Endothelial cell of umbilical vein (primary cell): ENCODE data around the gene IMPDH2. TPM values are rescaled to one million over a fixed set of nuclear protein-coding genes. Genes with fewer than 3 reads are reported as not detected.

ENCODE experiments used
- BruUV-seq: library from RNA; stranded (reverse); fragments of 400-500 nt; replicated peaks from 2 replicates; lab custom pipeline; 2021; lab: Mats Ljungman, UMichigan
- CTCF ChIA-PET: fragments of 300-600, 350-600 bp; sonication (Branson Sonifier 250); formaldehyde crosslinking; loops from one replicate; lab custom pipeline; 2021; ENCODE audit warnings: antibody characterized with exemption, inconsistent platforms; lab: Charles Lee
- POLR2A ChIA-PET: fragments of 300-600, 350-600 bp; sonication (Branson Sonifier 250); formaldehyde crosslinking; loops from one replicate; lab custom pipeline; 2021; ENCODE audit warnings: antibody characterized with exemption, inconsistent platforms; lab: Charles Lee
- DNase-seq: peaks from one replicate; pipeline ENCODE4 v3.0.0-alpha.2; 2011; ENCODE audit warnings: low read depth, low spot score
- FAIRE-seq: peaks from 2 replicates; lab custom pipeline; 2011; peaks lifted over from hg19 to GRCh38; lab: Jason Lieb, UNC
- H2AFZ ChIP-seq: 2 replicates; pipeline ENCODE4 v1.6.0; 2012; ENCODE audit warnings: low read depth, low read length, control low read depth, inconsistent platforms
- H3K27ac ChIP-seq: 2 replicates; pipeline ENCODE4 v1.5.1; 2011; ENCODE audit warnings: low read depth, mild to moderate bottlenecking, control low read depth, low read length, moderate library complexity; ENCODE audit not compliant: insufficient read depth
- H3K27me3 ChIP-seq, 2 experiments: 2 replicates each; pipeline versions ENCODE4 v1.6.0 to v1.6.1; 2011; ENCODE audit warnings: low read length in 2 of 2, mixed read lengths in 1 of 2; ENCODE audit not compliant: control insufficient read depth in 2 of 2, insufficient read depth in 2 of 2
- H3K36me3 ChIP-seq, 2 experiments: 2 replicates in 1 of 2; 3 replicates in 1 of 2; pipeline ENCODE4 v1.5.1; 2011; ENCODE audit warnings: low read length in 2 of 2, mild to moderate bottlenecking in 1 of 2, moderate library complexity in 1 of 2; ENCODE audit not compliant: control insufficient read depth in 2 of 2, insufficient read depth in 2 of 2; ENCODE audit errors: extremely low read depth in 1 of 2
- H3K4me1 ChIP-seq: 3 replicates; pipeline ENCODE4 v1.5.1; 2011; ENCODE audit warnings: mild to moderate bottlenecking, low read length; ENCODE audit not compliant: control insufficient read depth, insufficient read depth; ENCODE audit errors: extremely low read depth
- H3K4me2 ChIP-seq: 2 replicates; pipeline ENCODE4 v1.6.1; 2011; ENCODE audit warnings: low read length, control low read depth, mixed read lengths; ENCODE audit not compliant: insufficient read depth
- H3K4me3 ChIP-seq, 3 experiments: fragments of 200-600 bp in 1 of 3; sonication (generic), shearing (Covaris generic) in 1 of 3; replicated peaks in 1 of 3; 2 replicates each; pipeline ENCODE4 v1.5.1; 2011 to 2016; ENCODE audit warnings: control low read depth in 3 of 3, low read length in 3 of 3, mild to moderate bottlenecking in 2 of 3, inconsistent platforms in 1 of 3, low read depth in 1 of 3, moderate library complexity in 1 of 3; ENCODE audit not compliant: insufficient read depth in 1 of 3
- H3K79me2 ChIP-seq: 2 replicates; pipeline ENCODE4 v1.6.0; 2012; ENCODE audit warnings: low read length, inconsistent platforms; ENCODE audit not compliant: control insufficient read depth, insufficient read depth
- H3K9ac ChIP-seq: replicated peaks from 2 replicates; pipeline ENCODE3; 2011; ENCODE audit warnings: low read length, control low read depth; ENCODE audit not compliant: insufficient read depth; ENCODE audit errors: extremely low read depth
- H3K9me1 ChIP-seq: replicated peaks from 3 replicates; pipeline ENCODE4 v1.6.0; 2011; ENCODE audit warnings: mild to moderate bottlenecking, low read length; ENCODE audit not compliant: control insufficient read depth, insufficient read depth; ENCODE audit errors: extremely low read depth
- H3K9me3 ChIP-seq: replicated peaks from 2 replicates; pipeline ENCODE4 v1.5.1; 2012; ENCODE audit warnings: low read length, inconsistent platforms; ENCODE audit not compliant: control insufficient read depth, insufficient read depth
- H4K20me1 ChIP-seq: replicated peaks from 2 replicates; pipeline ENCODE3; 2011; ENCODE audit warnings: mild to moderate bottlenecking, low read length; ENCODE audit not compliant: control insufficient read depth, insufficient read depth; ENCODE audit errors: extremely low read depth
- EZH2 ChIP-seq: IDR thresholded peaks from 2 replicates; pipeline ENCODE4 v1.6.1; 2012; ENCODE audit warnings: borderline replicate concordance, low read depth, mild to moderate bottlenecking, moderate library complexity, low read length, inconsistent platforms; ENCODE audit not compliant: severe bottlenecking
- FOS ChIP-seq: IDR thresholded peaks from 2 replicates; pipeline ENCODE4 v1.6.1; 2011; ENCODE audit warnings: mild to moderate bottlenecking, low read length, moderate library complexity, borderline replicate concordance; ENCODE audit not compliant: insufficient read depth
- GATA2 ChIP-seq: IDR thresholded peaks from 2 replicates; pipeline ENCODE4 v1.7.0; 2011; ENCODE audit warnings: low read depth, mild to moderate bottlenecking, moderate library complexity, mixed read lengths, low read length; ENCODE audit not compliant: insufficient read length, insufficient read depth
- JUN ChIP-seq: IDR thresholded peaks from 2 replicates; pipeline ENCODE4 v1.6.1; 2011; ENCODE audit warnings: borderline replicate concordance, low read depth; ENCODE audit not compliant: insufficient read length, insufficient read depth
- MYC ChIP-seq: IDR thresholded peaks from one replicate; pipeline ENCODE4 v1.6.1; 2011; ENCODE audit warnings: mild to moderate bottlenecking, low read depth, low read length
- POLR2A ChIP-seq: IDR thresholded peaks from 2 replicates; pipeline ENCODE4 v1.6.1; 2012; ENCODE audit warnings: low read depth, mild to moderate bottlenecking, control low read depth, low read length
- POLR2AphosphoS5 ChIP-seq: IDR thresholded peaks from 2 replicates; pipeline ENCODE4 v1.6.1; 2012; ENCODE audit warnings: low read depth, mild to moderate bottlenecking, control low read depth, low read length, moderate library complexity; ENCODE audit not compliant: insufficient read depth
- dilution Hi-C: fragments of 300-500 bp; cut with MboI; formaldehyde crosslinking; loops from one replicate; pipeline ENCODE4 v1.15.0; 2019; ENCODE audit warnings: low sequenced_read_pairs; ENCODE audit not compliant: extremely low pct_ligation_motif_present
- intact Hi-C: fragments of 100-400 bp; cut with micrococcal nuclease; formaldehyde crosslinking; loops from one replicate; pipeline ENCODE4 v1.10.0; 2022
- polyA plus RNA-seq, 4 experiments: library from polyadenylated mRNA; depleted of rRNA in 3 of 4; stranded (reverse) in 3 of 4; unstranded in 1 of 4; fragments of >200 nt; gene quantifications; 2 replicates each; pipeline versions ENCODE4 v1.2.1 to v1.2.3, GENCODE V29; 2011 to 2012; ENCODE audit warnings: missing spikeins in 1 of 4
- total RNA-seq: library from RNA; stranded (reverse); gene quantifications from 2 replicates; pipeline ENCODE4 v1.2.3, GENCODE V29; 2021
- TF ChIP-seq, protein P1 (sequence below), 2 donors: IDR thresholded peaks; 1 replicate in 1 of 2; 2 replicates in 1 of 2; pipeline ENCODE4 v1.5.1; 2011; ENCODE audit warnings: low read length in 2 of 2, mild to moderate bottlenecking in 2 of 2, moderate library complexity in 2 of 2, control low read depth in 1 of 2, inconsistent platforms in 1 of 2, low read depth in 1 of 2; ENCODE audit not compliant: insufficient read depth in 1 of 2; ENCODE audit errors: extremely low read depth in 1 of 2
- TF ChIP-seq, protein P2 (sequence below): IDR thresholded peaks from 2 replicates; pipeline ENCODE4 v1.6.1; 2011; ENCODE audit not compliant: insufficient read depth, insufficient read length

The IMPDH2 gene
- total and polyA plus RNA-seq, 2 donors (not counting 3 experiments of a cell fraction or from before 2014, with no cell fraction given) = 167 to 189 TPM

DNA sequence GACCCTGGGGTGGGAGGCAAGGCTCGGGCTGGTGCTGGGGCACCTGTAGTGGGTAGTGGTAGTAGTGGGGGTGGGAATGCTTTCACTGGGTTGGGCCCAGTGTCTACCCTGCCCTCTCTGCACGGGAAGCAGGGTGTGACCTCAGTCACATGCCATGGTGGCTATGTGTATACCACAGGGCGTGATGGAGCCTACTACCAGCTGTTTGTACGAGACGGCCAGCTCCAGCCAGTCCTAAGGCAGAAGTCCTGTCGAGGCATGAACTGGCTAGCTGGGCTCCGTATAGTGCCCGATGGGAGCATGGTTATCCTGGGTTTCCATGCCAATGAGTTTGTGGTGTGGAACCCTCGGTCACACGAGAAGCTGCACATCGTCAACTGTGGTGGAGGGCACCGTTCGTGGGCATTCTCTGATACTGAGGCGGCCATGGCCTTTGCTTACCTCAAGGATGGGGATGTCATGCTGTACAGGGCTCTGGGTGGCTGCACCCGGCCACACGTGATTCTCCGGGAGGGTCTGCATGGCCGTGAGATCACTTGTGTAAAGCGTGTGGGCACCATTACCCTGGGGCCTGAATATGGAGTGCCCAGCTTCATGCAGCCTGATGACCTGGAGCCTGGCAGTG, 16.0 kb downstream of the IMPDH2 start:
- Histone ChIP-seq H3K4me3 (no peak overlapping the region), H3K9me3 (no peaks in the 10 kb centered on the region), H3K9ac (no peak overlapping the region), H3K36me3 (peaks cover 5 to 51% of the 10 kb centered on the region in 2 experiments), H2AFZ (no peak overlapping the region), H3K27ac (no peak overlapping the region), H3K4me2 (no peak overlapping the region), H3K9me1 (no peaks in the 10 kb centered on the region), H3K27me3 (no peaks in the 10 kb centered on the region), H3K79me2 (peaks cover 31% of the 10 kb centered on the region), H3K4me1 (peaks cover 12% of the 10 kb centered on the region), H4K20me1 (no peaks in the 10 kb centered on the region)
- ChIA-PET POLR2A (interaction anchor here (1.1 kb wide), 1 partner anchor 9 kb away, joined by 3 read pairs; the partner anchor contains the start of gene NDUFAF3), CTCF (interaction anchor here (1.0 to 12.8 kb wide), 5 partner anchors 8 to 436 kb away, joined by 3 to 254 read pairs (median 4); partner anchors contain the start of genes NDUFAF3 and P4HTM)
- no TSS peak for BruUV-seq
- no peak for FAIRE-seq
- intact Hi-C loops (no loop called here), dilution Hi-C loops (no loop called here)
- no peak for DNase-seq
- TF ChIP-seq, protein P1, sequence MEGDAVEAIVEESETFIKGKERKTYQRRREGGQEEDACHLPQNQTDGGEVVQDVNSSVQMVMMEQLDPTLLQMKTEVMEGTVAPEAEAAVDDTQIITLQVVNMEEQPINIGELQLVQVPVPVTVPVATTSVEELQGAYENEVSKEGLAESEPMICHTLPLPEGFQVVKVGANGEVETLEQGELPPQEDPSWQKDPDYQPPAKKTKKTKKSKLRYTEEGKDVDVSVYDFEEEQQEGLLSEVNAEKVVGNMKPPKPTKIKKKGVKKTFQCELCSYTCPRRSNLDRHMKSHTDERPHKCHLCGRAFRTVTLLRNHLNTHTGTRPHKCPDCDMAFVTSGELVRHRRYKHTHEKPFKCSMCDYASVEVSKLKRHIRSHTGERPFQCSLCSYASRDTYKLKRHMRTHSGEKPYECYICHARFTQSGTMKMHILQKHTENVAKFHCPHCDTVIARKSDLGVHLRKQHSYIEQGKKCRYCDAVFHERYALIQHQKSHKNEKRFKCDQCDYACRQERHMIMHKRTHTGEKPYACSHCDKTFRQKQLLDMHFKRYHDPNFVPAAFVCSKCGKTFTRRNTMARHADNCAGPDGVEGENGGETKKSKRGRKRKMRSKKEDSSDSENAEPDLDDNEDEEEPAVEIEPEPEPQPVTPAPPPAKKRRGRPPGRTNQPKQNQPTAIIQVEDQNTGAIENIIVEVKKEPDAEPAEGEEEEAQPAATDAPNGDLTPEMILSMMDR (IDR thresholded peaks at IDR 0.05; ENCODE audit: extremely low read depth in 1 of 2, insufficient read depth in 1 of 2, low read depth in 1 of 2, low read length in 2 of 2) = no peak
- TF ChIP-seq, protein P2, sequence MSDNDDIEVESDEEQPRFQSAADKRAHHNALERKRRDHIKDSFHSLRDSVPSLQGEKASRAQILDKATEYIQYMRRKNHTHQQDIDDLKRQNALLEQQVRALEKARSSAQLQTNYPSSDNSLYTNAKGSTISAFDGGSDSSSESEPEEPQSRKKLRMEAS = no peak
- TF ChIP-seq MYC (no peak), POLR2A (no peak), FOS (no peak), JUN (no peak), POLR2AphosphoS5 (no peak), GATA2 (no peak), EZH2 (no peak)
